ACHN (cell line): ENCODE measurements around the gene BRSK2.

ENCODE experiments used
- DNase-seq: peaks from one replicate; pipeline ENCODE4 v3.0.0-alpha.2; 2015
- in situ Hi-C: cut with HindIII; loops from 2 replicates; pipeline ENCODE4 v1.10.0; 2017; ENCODE audit warnings: low sequenced_read_pairs, low pct_ligation_motif_present, low pct_unique_long_range_greater_than_20kb

Gene BRSK2

GRCh38 chr11:1494650-1495049, 104.9 kb downstream of the BRSK2 start:
- DNase-seq, result no peak
- in situ Hi-C loops, result no loop called here

GRCh38 chr11:1496091-1496760, 106.5 kb downstream of the BRSK2 start:
- DNase-seq, result no peak
- in situ Hi-C loops, result no loop called here

GRCh38 chr11:1496761-1497095, 107.0 kb downstream of the BRSK2 start:
- DNase-seq, result no peak
- in situ Hi-C loops, result no loop called here

GRCh38 chr11:1497600-1497999, 107.9 kb downstream of the BRSK2 start:
- in situ Hi-C loops, result no loop called here

GRCh38 chr11:1498262-1498661, 108.5 kb downstream of the BRSK2 start:
- in situ Hi-C loops, result no loop called here
- DNase-seq, result no peak

More at GRCh38 chr11:1497600-1497999, 107.9 kb downstream of the BRSK2 start:
- DNase-seq, result no peak

- DNase-seq, result no peak
- in situ Hi-C loops, result no loop called here
These were observed 109.6 kb downstream of the BRSK2 start for GRCh38 chr11:1499261-1499890.

GRCh38 chr11:1499899-1500298, 110.2 kb downstream of the BRSK2 start:
- in situ Hi-C loops, result no loop called here

GRCh38 chr11:1500466-1501420, 111.0 kb downstream of the BRSK2 start:
- no peak for DNase-seq
- in situ Hi-C loops, result no loop called here

More at GRCh38 chr11:1499899-1500298, 110.2 kb downstream of the BRSK2 start:
- no peak for DNase-seq

- no peak for DNase-seq
- in situ Hi-C loops, result no loop called here
These were observed 111.9 kb downstream of the BRSK2 start for GRCh38 chr11:1501421-1502167.

- in situ Hi-C loops, result no loop called here
- no peak for DNase-seq
These were observed 112.6 kb downstream of the BRSK2 start for GRCh38 chr11:1502168-1502953.

GRCh38 chr11:1502954-1503707, 113.4 kb downstream of the BRSK2 start:
- no peak for DNase-seq
- in situ Hi-C loops, result no loop called here

GRCh38 chr11:1503708-1504104, 114.0 kb downstream of the BRSK2 start:
- in situ Hi-C loops, result no loop called here
- no peak for DNase-seq

- in situ Hi-C loops, result no loop called here
- DNase-seq, result no peak
These were observed 114.4 kb downstream of the BRSK2 start for GRCh38 chr11:1504138-1504537.

- in situ Hi-C loops, result no loop called here
- DNase-seq, result no peak
These were observed 115.0 kb downstream of the BRSK2 start for GRCh38 chr11:1504581-1505290.

GRCh38 chr11:1505480-1505879, 115.7 kb downstream of the BRSK2 start:
- no peak for DNase-seq
- in situ Hi-C loops, result no loop called here

- DNase-seq, result no peak
- in situ Hi-C loops, result no loop called here
These were observed 117.2 kb downstream of the BRSK2 start for GRCh38 chr11:1506981-1507380.
